Measurements from ENCODE around the gene LRRC4C. TPM values are rescaled to one million over a fixed set of nuclear protein-coding genes. Genes with fewer than 3 reads are reported as not detected.

LRRC4C gene
- total RNA-seq, 1 donor from 2014 or later: 2.1 TPM

DNA sequence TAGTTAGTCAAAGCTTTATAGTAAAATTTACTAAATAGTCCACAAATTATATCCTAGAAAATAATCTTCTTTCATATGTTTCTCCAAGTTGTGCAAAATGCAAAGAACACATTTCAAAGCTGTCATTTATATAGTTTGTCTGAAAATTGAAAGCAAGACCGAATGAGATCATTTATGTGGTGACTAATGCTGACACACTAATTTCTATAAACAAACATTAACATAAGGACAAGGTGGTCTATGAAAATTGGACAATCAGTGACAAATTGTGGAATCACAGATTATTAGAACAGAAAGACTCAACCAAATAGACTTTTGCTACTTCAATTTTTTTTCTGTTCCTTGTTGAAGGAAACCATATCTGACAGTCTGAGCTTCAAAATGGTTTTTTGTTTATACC is 1056.1 kb downstream of the LRRC4C start:
- Histone ChIP-seq H3K4me3 (ENCODE audit: low read length in 3 of 3) (no peak overlapping the region), H3K4me1 (ENCODE audit: control insufficient read depth in 3 of 3, insufficient read depth in 3 of 3, low read length in 3 of 3) (no peaks in the 10 kb centered on the region), H3K27ac (ENCODE audit: low read depth, low read length) (no peak overlapping the region), H3K36me3 (ENCODE audit: control insufficient read depth in 3 of 3, insufficient read depth in 3 of 3, low read length in 3 of 3) (no peaks in the 10 kb centered on the region), H3K27me3 (ENCODE audit: control insufficient read depth in 3 of 3, insufficient read depth in 3 of 3, low read length in 3 of 3) (no peaks in the 10 kb centered on the region), H3K9me3 (ENCODE audit: control insufficient read depth in 3 of 3, low read length in 3 of 3) (no peaks in the 10 kb centered on the region), H3K9ac (ENCODE audit: low read depth in 1 of 3, low read length in 3 of 3) (no peak overlapping the region)

GRCh38 chr11:40401132-40401853 is 1058.2 kb downstream of the LRRC4C start:
- no peak overlapping the region for H3K9ac ChIP-seq (ENCODE audit: low read depth in 1 of 3, low read length in 3 of 3)
- H3K27ac ChIP-seq (ENCODE audit: low read depth, low read length): no peak overlapping the region
- no peaks in the 10 kb centered on the region for H3K4me1 ChIP-seq (ENCODE audit: control insufficient read depth in 3 of 3, insufficient read depth in 3 of 3, low read length in 3 of 3)
- H3K27me3 ChIP-seq (ENCODE audit: control insufficient read depth in 3 of 3, insufficient read depth in 3 of 3, low read length in 3 of 3): no peaks in the 10 kb centered on the region
- no peak overlapping the region for H3K4me3 ChIP-seq (ENCODE audit: low read length in 3 of 3)
- H3K36me3 ChIP-seq (ENCODE audit: control insufficient read depth in 3 of 3, insufficient read depth in 3 of 3, low read length in 3 of 3): no peaks in the 10 kb centered on the region
- H3K9me3 ChIP-seq (ENCODE audit: control insufficient read depth in 3 of 3, low read length in 3 of 3): no peaks in the 10 kb centered on the region

DNA sequence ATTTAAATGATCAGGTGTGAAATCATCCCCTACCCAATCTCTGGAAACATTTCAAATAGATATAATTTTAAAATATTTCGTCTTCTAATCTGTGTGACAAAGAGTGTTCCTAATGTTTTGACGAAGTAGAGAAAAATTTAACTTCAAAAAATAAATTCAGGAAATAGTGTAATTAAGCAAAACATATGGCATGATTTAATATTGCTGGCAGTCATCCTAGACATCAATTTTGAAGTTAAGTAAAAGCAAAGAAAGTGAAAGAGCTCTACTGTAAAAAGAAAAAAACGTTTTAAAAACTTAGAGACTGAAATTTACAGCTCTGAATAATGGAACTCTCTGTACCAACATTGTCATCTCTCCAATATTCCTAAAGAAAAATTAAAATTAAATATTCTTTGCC is 1062.3 kb downstream of the LRRC4C start:
- Histone ChIP-seq H3K4me3 (ENCODE audit: low read length in 3 of 3) (no peak overlapping the region), H3K27me3 (ENCODE audit: control insufficient read depth in 3 of 3, insufficient read depth in 3 of 3, low read length in 3 of 3) (no peaks in the 10 kb centered on the region), H3K27ac (ENCODE audit: low read depth, low read length) (no peak overlapping the region), H3K9ac (ENCODE audit: low read depth in 1 of 3, low read length in 3 of 3) (no peak overlapping the region), H3K36me3 (ENCODE audit: control insufficient read depth in 3 of 3, insufficient read depth in 3 of 3, low read length in 3 of 3) (no peaks in the 10 kb centered on the region), H3K9me3 (ENCODE audit: control insufficient read depth in 3 of 3, low read length in 3 of 3) (no peaks in the 10 kb centered on the region), H3K4me1 (ENCODE audit: control insufficient read depth in 3 of 3, insufficient read depth in 3 of 3, low read length in 3 of 3) (no peaks in the 10 kb centered on the region)

GRCh38 chr11:40393511-40393910 is 1065.9 kb downstream of the LRRC4C start:
- H3K27ac ChIP-seq (ENCODE audit: low read depth, low read length): no peak overlapping the region
- H3K9me3 ChIP-seq (ENCODE audit: control insufficient read depth in 3 of 3, low read length in 3 of 3): no peaks in the 10 kb centered on the region
- H3K4me1 ChIP-seq (ENCODE audit: control insufficient read depth in 3 of 3, insufficient read depth in 3 of 3, low read length in 3 of 3): no peaks in the 10 kb centered on the region
- H3K36me3 ChIP-seq (ENCODE audit: control insufficient read depth in 3 of 3, insufficient read depth in 3 of 3, low read length in 3 of 3): no peaks in the 10 kb centered on the region
- no peak overlapping the region for H3K4me3 ChIP-seq (ENCODE audit: low read length in 3 of 3)
- H3K9ac ChIP-seq (ENCODE audit: low read depth in 1 of 3, low read length in 3 of 3): no peak overlapping the region
- no peaks in the 10 kb centered on the region for H3K27me3 ChIP-seq (ENCODE audit: control insufficient read depth in 3 of 3, insufficient read depth in 3 of 3, low read length in 3 of 3)

GRCh38 chr11:40391679-40392078 is 1067.8 kb downstream of the LRRC4C start:
- H3K36me3 ChIP-seq (ENCODE audit: control insufficient read depth in 3 of 3, insufficient read depth in 3 of 3, low read length in 3 of 3): no peaks in the 10 kb centered on the region
- H3K27me3 ChIP-seq (ENCODE audit: control insufficient read depth in 3 of 3, insufficient read depth in 3 of 3, low read length in 3 of 3): no peaks in the 10 kb centered on the region
- no peak overlapping the region for H3K4me3 ChIP-seq (ENCODE audit: low read length in 3 of 3)
- no peak overlapping the region for H3K27ac ChIP-seq (ENCODE audit: low read depth, low read length)
- no peaks in the 10 kb centered on the region for H3K9me3 ChIP-seq (ENCODE audit: control insufficient read depth in 3 of 3, low read length in 3 of 3)
- H3K9ac ChIP-seq (ENCODE audit: low read depth in 1 of 3, low read length in 3 of 3): no peak overlapping the region
- no peaks in the 10 kb centered on the region for H3K4me1 ChIP-seq (ENCODE audit: control insufficient read depth in 3 of 3, insufficient read depth in 3 of 3, low read length in 3 of 3)

DNA sequence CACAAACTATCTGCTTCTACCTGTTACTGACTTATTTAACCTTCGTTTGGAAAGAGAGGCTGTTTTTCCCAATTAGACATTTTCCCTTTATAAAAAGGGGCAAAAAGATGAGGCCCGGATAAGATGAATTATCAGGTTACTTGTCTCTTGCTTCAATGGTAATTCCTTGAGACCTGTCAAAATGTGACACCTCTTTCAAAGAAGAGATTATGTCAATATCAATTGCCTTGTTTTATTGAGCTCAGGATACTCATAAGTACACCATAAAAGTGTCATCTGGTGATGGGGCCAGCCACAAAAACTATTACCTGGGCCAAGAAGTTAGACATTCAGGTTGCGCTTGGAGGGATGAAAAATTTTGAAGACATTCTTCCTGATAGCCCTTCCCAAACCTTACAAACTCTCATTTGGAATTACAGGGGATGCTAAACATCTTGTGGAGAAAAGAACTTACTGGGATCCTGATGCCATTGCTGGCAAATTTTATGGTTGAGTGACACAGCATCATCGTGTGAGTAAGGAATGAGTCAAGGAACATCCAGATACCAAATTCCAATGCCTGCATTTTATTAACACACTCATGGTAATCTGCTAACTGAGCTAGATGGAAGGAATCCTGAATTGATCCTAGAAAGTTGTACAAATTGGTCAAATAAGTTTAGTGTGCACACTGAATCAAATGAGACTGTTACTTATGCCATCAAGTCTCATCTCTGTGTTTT is 1071.2 kb downstream of the LRRC4C start:
- no peak overlapping the region for H3K4me3 ChIP-seq (ENCODE audit: low read length in 3 of 3)
- H3K27me3 ChIP-seq (ENCODE audit: control insufficient read depth in 3 of 3, insufficient read depth in 3 of 3, low read length in 3 of 3): no peaks in the 10 kb centered on the region
- no peaks in the 10 kb centered on the region for H3K9me3 ChIP-seq (ENCODE audit: control insufficient read depth in 3 of 3, low read length in 3 of 3)
- no peak overlapping the region for H3K9ac ChIP-seq (ENCODE audit: low read depth in 1 of 3, low read length in 3 of 3)
- no peak overlapping the region for H3K27ac ChIP-seq (ENCODE audit: low read depth, low read length)
- no peaks in the 10 kb centered on the region for H3K4me1 ChIP-seq (ENCODE audit: control insufficient read depth in 3 of 3, insufficient read depth in 3 of 3, low read length in 3 of 3)
- H3K36me3 ChIP-seq (ENCODE audit: control insufficient read depth in 3 of 3, insufficient read depth in 3 of 3, low read length in 3 of 3): no peaks in the 10 kb centered on the region

DNA sequence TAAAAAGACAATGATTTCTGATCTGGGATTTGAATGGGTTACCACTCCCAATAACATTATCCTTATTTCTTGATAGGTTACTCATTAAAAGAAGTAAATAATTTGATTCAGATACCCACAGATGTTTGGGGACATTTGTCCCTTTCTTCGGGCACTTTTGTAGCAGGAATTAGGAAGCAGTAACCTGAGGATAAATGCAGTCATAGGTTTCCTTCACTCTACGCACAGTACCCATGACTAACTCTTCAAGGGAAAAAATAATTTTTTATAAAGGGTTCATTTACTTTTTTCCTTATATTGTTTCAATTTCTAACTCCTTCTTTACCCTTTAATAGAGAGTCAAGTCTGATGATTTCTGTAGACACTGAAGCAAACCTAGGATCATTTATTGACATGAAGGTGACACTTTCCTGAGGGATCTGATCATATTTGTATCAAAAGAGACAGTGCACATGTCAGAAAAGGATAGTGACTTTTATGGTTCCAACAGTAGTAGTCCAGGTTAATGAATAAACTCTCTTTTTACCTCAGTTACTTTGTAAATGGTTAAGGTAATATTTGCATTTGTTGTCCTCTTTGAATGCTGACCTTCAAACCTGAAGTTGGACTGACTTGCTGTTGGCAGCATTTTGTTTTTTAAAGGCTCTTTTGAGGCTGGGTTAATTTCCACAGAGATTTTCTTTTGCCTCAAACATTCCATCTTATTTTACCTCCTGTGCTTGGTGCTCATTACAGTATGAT is 1072.0 kb downstream of the LRRC4C start:
- no peaks in the 10 kb centered on the region for H3K4me1 ChIP-seq (ENCODE audit: control insufficient read depth in 3 of 3, insufficient read depth in 3 of 3, low read length in 3 of 3)
- H3K4me3 ChIP-seq (ENCODE audit: low read length in 3 of 3): no peak overlapping the region
- H3K27ac ChIP-seq (ENCODE audit: low read depth, low read length): no peak overlapping the region
- no peaks in the 10 kb centered on the region for H3K27me3 ChIP-seq (ENCODE audit: control insufficient read depth in 3 of 3, insufficient read depth in 3 of 3, low read length in 3 of 3)
- H3K9ac ChIP-seq (ENCODE audit: low read depth in 1 of 3, low read length in 3 of 3): no peak overlapping the region
- no peaks in the 10 kb centered on the region for H3K36me3 ChIP-seq (ENCODE audit: control insufficient read depth in 3 of 3, insufficient read depth in 3 of 3, low read length in 3 of 3)
- H3K9me3 ChIP-seq (ENCODE audit: control insufficient read depth in 3 of 3, low read length in 3 of 3): no peaks in the 10 kb centered on the region

GRCh38 chr11:40384991-40385390 is 1074.5 kb downstream of the LRRC4C start:
- Histone ChIP-seq H3K36me3 (ENCODE audit: control insufficient read depth in 3 of 3, insufficient read depth in 3 of 3, low read length in 3 of 3) (no peaks in the 10 kb centered on the region), H3K4me3 (ENCODE audit: low read length in 3 of 3) (no peak overlapping the region), H3K27me3 (ENCODE audit: control insufficient read depth in 3 of 3, insufficient read depth in 3 of 3, low read length in 3 of 3) (no peaks in the 10 kb centered on the region), H3K9ac (ENCODE audit: low read depth in 1 of 3, low read length in 3 of 3) (no peak overlapping the region), H3K4me1 (ENCODE audit: control insufficient read depth in 3 of 3, insufficient read depth in 3 of 3, low read length in 3 of 3) (no peaks in the 10 kb centered on the region), H3K9me3 (ENCODE audit: control insufficient read depth in 3 of 3, low read length in 3 of 3) (no peaks in the 10 kb centered on the region), H3K27ac (ENCODE audit: low read depth, low read length) (no peak overlapping the region)

DNA sequence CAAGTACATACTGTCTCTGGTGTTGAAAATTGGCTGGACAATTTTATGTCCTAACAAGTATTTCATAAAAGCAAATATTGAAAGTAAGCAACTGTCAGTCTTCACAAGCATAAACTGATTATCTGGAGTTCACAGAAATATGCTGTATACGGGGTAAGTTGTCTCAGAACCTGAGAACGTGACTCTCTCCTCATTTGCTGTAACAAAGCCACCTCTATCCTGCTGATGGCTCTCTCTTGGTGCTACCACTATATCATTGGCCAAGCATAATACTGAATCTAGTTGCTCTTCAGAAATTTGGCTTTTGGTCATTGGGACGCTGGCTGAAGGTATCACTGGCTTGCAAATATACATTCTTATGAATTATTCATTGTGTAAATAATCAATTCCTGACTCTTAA is 1078.0 kb downstream of the LRRC4C start:
- Histone ChIP-seq H3K27me3 (ENCODE audit: control insufficient read depth in 3 of 3, insufficient read depth in 3 of 3, low read length in 3 of 3) (no peaks in the 10 kb centered on the region), H3K9me3 (ENCODE audit: control insufficient read depth in 3 of 3, low read length in 3 of 3) (no peaks in the 10 kb centered on the region), H3K9ac (ENCODE audit: low read depth in 1 of 3, low read length in 3 of 3) (no peak overlapping the region), H3K36me3 (ENCODE audit: control insufficient read depth in 3 of 3, insufficient read depth in 3 of 3, low read length in 3 of 3) (no peaks in the 10 kb centered on the region), H3K4me1 (ENCODE audit: control insufficient read depth in 3 of 3, insufficient read depth in 3 of 3, low read length in 3 of 3) (no peaks in the 10 kb centered on the region), H3K4me3 (ENCODE audit: low read length in 3 of 3) (no peak overlapping the region), H3K27ac (ENCODE audit: low read depth, low read length) (no peak overlapping the region)

- Histone ChIP-seq H3K9me3 (ENCODE audit: control insufficient read depth in 3 of 3, low read length in 3 of 3) (no peaks in the 10 kb centered on the region), H3K27ac (ENCODE audit: low read depth, low read length) (no peak overlapping the region), H3K36me3 (ENCODE audit: control insufficient read depth in 3 of 3, insufficient read depth in 3 of 3, low read length in 3 of 3) (no peaks in the 10 kb centered on the region), H3K4me3 (ENCODE audit: low read length in 3 of 3) (no peak overlapping the region), H3K9ac (ENCODE audit: low read depth in 1 of 3, low read length in 3 of 3) (no peak overlapping the region), H3K4me1 (ENCODE audit: control insufficient read depth in 3 of 3, insufficient read depth in 3 of 3, low read length in 3 of 3) (no peaks in the 10 kb centered on the region), H3K27me3 (ENCODE audit: control insufficient read depth in 3 of 3, insufficient read depth in 3 of 3, low read length in 3 of 3) (no peaks in the 10 kb centered on the region)
Measured at GRCh38 chr11:40380835-40381234, 1078.6 kb downstream of the LRRC4C start.
